Measurements from ENCODE around the gene NFASC.

GRCh38 chr1:205038132-205038786 is 167.6 kb downstream of the NFASC start:
- TF ChIP-seq CTCF (IDR thresholded peaks at IDR 0.05) (no peak), POLR2A (IDR thresholded peaks at IDR 0.05) (no peak), POLR2AphosphoS5 (IDR thresholded peaks at IDR 0.05) (no peak), EP300 (IDR thresholded peaks at IDR 0.05) (no peak)

Data from sigmoid colon (tissue), 4 donors.